Lower leg skin (tissue), 3 donors: ENCODE data around the gene RAD54L.

ENCODE experiments used
- CTCF ChIP-seq, 3 donors: fragments of 450-650 bp; IDR thresholded peaks; one replicate each; pipeline ENCODE4 v1.5.1; 2016; ENCODE audit warnings: antibody characterized with exemption in 3 of 3, mild to moderate bottlenecking in 3 of 3, moderate library complexity in 2 of 3
- POLR2A ChIP-seq, 2 donors: fragments of 450-650 bp; IDR thresholded peaks; one replicate each; pipeline ENCODE4 v1.6.1; 2016 to 2017; ENCODE audit warnings: antibody characterized with exemption in 2 of 2, mild to moderate bottlenecking in 1 of 2, moderate library complexity in 1 of 2

- TF ChIP-seq CTCF (IDR thresholded peaks at IDR 0.05), result no peak
- no peak for TF ChIP-seq POLR2A (IDR thresholded peaks at IDR 0.05)
Measured at GRCh38 chr1:46309401-46310159, 62.0 kb downstream of the RAD54L start.
